ENCODE data around the gene TENM4. TPM values are rescaled to one million over a fixed set of nuclear protein-coding genes. Genes with fewer than 3 reads are reported as not detected.

The TENM4 gene
- polyA plus RNA-seq, 2 of the 4 experiments (the other 2 are of a cell fraction) = 0.06 to 0.31 TPM

DNA sequence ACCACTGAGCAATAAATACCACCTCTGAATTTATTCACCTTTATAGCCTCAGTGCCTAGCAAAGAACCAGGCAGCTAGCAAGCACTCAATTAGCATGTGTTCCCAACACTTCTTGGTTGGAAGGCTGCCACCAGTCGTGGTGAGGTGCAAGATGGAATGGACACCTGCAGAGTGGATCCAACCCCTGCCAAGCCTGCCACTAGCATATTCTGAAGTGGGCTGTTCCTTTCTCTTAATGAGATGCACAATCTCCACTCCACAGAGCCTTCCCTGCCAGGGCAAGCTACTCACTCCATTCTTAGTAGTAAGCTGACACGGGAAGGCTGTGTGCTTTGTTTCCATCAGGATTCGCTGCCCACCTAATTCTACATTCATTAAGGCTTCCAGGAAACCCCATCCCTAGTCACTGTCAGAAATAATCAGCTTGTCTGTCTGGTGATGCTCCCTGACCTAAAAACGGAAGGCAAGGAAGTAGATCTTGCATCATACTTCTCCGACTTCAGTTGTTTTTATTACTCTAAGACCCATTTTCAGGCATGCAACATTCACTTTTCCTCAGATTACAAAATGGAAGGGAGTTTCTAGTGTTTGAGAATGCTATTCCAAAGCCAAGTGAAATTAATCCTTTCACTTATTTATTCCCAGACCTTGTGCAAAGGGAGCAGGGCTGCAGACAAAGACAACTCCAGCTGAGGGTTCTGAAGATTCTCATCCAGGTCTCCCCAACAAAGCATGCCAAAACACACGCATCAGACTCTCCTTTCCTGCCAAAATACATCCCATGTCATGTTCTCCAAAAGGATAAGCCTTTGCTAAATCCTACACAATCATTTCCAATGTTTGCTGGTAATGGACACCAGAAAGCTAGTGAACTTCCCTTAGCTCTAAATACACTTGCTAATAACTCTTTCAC, 128.0 kb downstream of the TENM4 start:
- 3% methylated on average over 6 of the region's 6 CpGs for WGBS (ENCODE audit: missing lambda C conversion rate)
- TF ChIP-seq CEBPB (IDR thresholded peaks at IDR 0.05) (no peak), KDM5A (IDR thresholded peaks at IDR 0.05) (no peak), ESRRA (IDR thresholded peaks at IDR 0.05; ENCODE audit: borderline replicate concordance, low read length) (no peak)
- H3K4me2 ChIP-seq = no peak overlapping the region
- H3K27ac ChIP-seq = no peak overlapping the region
- H3K4me3 ChIP-seq = no peak overlapping the region
- POLR2A ChIA-PET = no interaction called here
- no peaks in the 10 kb centered on the region for H3K9me3 ChIP-seq
- DNase-seq (ENCODE audit: low read depth in 1 of 2, low spot score in 1 of 2) = no peak
- no peak for FAIRE-seq
- ATAC-seq = no peak
- CTCF ChIA-PET = interaction anchor here (0.5 to 0.9 kb wide), 2 partner anchors 23 to 213 kb away, joined by 3 read pairs; no protein-coding TSS in a partner anchor
- no peaks in the 10 kb centered on the region for H3K4me1 ChIP-seq

DNA sequence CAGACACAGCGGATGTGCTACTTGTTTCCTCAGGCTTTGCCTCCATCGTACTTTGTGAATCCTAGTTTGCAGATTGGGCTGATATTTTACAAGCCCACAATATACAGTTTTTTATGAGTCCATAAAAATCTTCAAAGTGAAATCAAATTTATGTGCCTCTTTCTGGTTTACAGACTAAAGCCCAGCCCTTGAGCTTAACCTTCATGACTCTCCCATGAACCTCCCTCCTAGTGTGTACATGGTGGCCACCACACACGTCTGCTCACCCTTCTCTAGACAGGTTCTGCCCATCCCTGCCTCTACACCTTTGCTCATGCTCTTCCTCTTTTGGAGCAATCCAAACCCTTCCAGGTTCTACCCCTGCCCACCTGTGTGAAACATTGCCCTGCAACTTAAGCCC, 129.4 kb downstream of the TENM4 start:
- FAIRE-seq (no peak), DNase-seq (ENCODE audit: low read depth in 1 of 2, low spot score in 1 of 2) (no peak), ATAC-seq (no peak)
- ChIA-PET CTCF (no interaction called here), POLR2A (no interaction called here)
- Histone ChIP-seq H3K27ac (no peak overlapping the region), H3K4me3 (no peak overlapping the region), H3K4me1 (no peaks in the 10 kb centered on the region), H3K9me3 (no peaks in the 10 kb centered on the region), H3K4me2 (no peak overlapping the region)
- WGBS (ENCODE audit: missing lambda C conversion rate) = 12% methylated on average over 3 of the region's 3 CpGs
- TF ChIP-seq, protein P1, sequence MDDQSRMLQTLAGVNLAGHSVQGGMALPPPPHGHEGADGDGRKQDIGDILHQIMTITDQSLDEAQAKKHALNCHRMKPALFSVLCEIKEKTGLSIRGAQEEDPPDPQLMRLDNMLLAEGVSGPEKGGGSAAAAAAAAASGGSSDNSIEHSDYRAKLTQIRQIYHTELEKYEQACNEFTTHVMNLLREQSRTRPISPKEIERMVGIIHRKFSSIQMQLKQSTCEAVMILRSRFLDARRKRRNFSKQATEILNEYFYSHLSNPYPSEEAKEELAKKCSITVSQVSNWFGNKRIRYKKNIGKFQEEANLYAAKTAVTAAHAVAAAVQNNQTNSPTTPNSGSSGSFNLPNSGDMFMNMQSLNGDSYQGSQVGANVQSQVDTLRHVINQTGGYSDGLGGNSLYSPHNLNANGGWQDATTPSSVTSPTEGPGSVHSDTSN (IDR thresholded peaks at IDR 0.05) = no peak
- TF ChIP-seq BHLHE40 (IDR thresholded peaks at IDR 0.05; ENCODE audit: low read depth, low read length) = no peak
- TF ChIP-seq KDM1A (IDR thresholded peaks at IDR 0.05; ENCODE audit: low read depth) = no peak
- TF ChIP-seq, protein P2, sequence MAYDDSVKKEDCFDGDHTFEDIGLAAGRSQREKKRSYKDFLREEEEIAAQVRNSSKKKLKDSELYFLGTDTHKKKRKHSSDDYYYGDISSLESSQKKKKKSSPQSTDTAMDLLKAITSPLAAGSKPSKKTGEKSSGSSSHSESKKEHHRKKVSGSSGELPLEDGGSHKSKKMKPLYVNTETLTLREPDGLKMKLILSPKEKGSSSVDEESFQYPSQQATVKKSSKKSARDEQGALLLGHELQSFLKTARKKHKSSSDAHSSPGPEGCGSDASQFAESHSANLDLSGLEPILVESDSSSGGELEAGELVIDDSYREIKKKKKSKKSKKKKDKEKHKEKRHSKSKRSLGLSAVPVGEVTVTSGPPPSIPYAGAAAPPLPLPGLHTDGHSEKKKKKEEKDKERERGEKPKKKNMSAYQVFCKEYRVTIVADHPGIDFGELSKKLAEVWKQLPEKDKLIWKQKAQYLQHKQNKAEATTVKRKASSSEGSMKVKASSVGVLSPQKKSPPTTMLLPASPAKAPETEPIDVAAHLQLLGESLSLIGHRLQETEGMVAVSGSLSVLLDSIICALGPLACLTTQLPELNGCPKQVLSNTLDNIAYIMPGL (CRISPR knock-in tag; IDR thresholded peaks at IDR 0.05; ENCODE audit: borderline replicate concordance) = no peak
- no peak for TF ChIP-seq EHF (CRISPR knock-in tag; IDR thresholded peaks at IDR 0.05)
- no peak for TF ChIP-seq GATA3 (IDR thresholded peaks at IDR 0.05; ENCODE audit: borderline replicate concordance)
- no peak for TF ChIP-seq TFCP2L1 (CRISPR knock-in tag; IDR thresholded peaks at IDR 0.05)
- TF ChIP-seq ZC3H11A (IDR thresholded peaks at IDR 0.05) = no peak
- TF ChIP-seq MYC (IDR thresholded peaks at IDR 0.05; ENCODE audit: borderline replicate concordance, low read length) = no peak
- TF ChIP-seq, protein P3, sequence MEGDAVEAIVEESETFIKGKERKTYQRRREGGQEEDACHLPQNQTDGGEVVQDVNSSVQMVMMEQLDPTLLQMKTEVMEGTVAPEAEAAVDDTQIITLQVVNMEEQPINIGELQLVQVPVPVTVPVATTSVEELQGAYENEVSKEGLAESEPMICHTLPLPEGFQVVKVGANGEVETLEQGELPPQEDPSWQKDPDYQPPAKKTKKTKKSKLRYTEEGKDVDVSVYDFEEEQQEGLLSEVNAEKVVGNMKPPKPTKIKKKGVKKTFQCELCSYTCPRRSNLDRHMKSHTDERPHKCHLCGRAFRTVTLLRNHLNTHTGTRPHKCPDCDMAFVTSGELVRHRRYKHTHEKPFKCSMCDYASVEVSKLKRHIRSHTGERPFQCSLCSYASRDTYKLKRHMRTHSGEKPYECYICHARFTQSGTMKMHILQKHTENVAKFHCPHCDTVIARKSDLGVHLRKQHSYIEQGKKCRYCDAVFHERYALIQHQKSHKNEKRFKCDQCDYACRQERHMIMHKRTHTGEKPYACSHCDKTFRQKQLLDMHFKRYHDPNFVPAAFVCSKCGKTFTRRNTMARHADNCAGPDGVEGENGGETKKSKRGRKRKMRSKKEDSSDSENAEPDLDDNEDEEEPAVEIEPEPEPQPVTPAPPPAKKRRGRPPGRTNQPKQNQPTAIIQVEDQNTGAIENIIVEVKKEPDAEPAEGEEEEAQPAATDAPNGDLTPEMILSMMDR (IDR thresholded peaks at IDR 0.05) = no peak
- no peak for TF ChIP-seq ESRRA (IDR thresholded peaks at IDR 0.05; ENCODE audit: borderline replicate concordance, low read length)
- TF ChIP-seq RARB (CRISPR knock-in tag; IDR thresholded peaks at IDR 0.05) = no peak
- TF ChIP-seq, protein P4, sequence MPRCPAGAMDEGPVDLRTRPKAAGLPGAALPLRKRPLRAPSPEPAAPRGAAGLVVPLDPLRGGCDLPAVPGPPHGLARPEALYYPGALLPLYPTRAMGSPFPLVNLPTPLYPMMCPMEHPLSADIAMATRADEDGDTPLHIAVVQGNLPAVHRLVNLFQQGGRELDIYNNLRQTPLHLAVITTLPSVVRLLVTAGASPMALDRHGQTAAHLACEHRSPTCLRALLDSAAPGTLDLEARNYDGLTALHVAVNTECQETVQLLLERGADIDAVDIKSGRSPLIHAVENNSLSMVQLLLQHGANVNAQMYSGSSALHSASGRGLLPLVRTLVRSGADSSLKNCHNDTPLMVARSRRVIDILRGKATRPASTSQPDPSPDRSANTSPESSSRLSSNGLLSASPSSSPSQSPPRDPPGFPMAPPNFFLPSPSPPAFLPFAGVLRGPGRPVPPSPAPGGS (IDR thresholded peaks at IDR 0.05) = no peak
- no peak for TF ChIP-seq HOXA7 (CRISPR knock-in tag; IDR thresholded peaks at IDR 0.05)
- TF ChIP-seq HEYL (CRISPR knock-in tag; IDR thresholded peaks at IDR 0.05) = no peak
